GM19438 (cell line): ENCODE data around the gene ANGPT4.

Source experiments
- ATAC-seq: cut with Tn5 transposase; IDR thresholded peaks from one replicate; pipeline ENCODE4 v1.9.1; 2021; ENCODE audit warnings: low read depth; ENCODE audit not compliant: unreplicated experiment

The ANGPT4 gene

GRCh38 chr20:846894-847278, 69.2 kb downstream of the ANGPT4 start:
- ATAC-seq, result no peak

- ATAC-seq, result no peak
Measured at GRCh38 chr20:845941-846893, 69.9 kb downstream of the ANGPT4 start.

- no peak for ATAC-seq
Measured at GRCh38 chr20:845226-845868, 70.8 kb downstream of the ANGPT4 start.

- ATAC-seq, result peak; percentile 93
Measured at GRCh38 chr20:844473-845225, 71.5 kb downstream of the ANGPT4 start.

GRCh38 chr20:843912-844311, 72.2 kb downstream of the ANGPT4 start:
- no peak for ATAC-seq

- no peak for ATAC-seq
Measured at GRCh38 chr20:842547-842940, 73.6 kb downstream of the ANGPT4 start.

- ATAC-seq, result no peak
Measured at GRCh38 chr20:841568-842546, 74.3 kb downstream of the ANGPT4 start.

GRCh38 chr20:840858-841567, 75.1 kb downstream of the ANGPT4 start:
- ATAC-seq, result no peak

- ATAC-seq, result no peak
Measured at GRCh38 chr20:840503-840857, 75.7 kb downstream of the ANGPT4 start.

GRCh38 chr20:839626-840025, 76.5 kb downstream of the ANGPT4 start:
- no peak for ATAC-seq

- no peak for ATAC-seq
Measured at GRCh38 chr20:839015-839414, 77.1 kb downstream of the ANGPT4 start.

GRCh38 chr20:836190-836589, 79.9 kb downstream of the ANGPT4 start:
- no peak for ATAC-seq

- ATAC-seq, result no peak
Measured at GRCh38 chr20:835608-836045, 80.5 kb downstream of the ANGPT4 start.

- ATAC-seq, result peak; percentile 3
Measured at GRCh38 chr20:834151-834746, 81.9 kb downstream of the ANGPT4 start.

GRCh38 chr20:833450-834150, 82.5 kb downstream of the ANGPT4 start, which contains the start of gene FAM110A:
Gene FAM110A (plus strand): TSS chr20:833715. CDS start chr20:844805, 11,090 bp downstream.
- peak; percentile 90 for ATAC-seq

- peak; percentile 9 for ATAC-seq
Measured at GRCh38 chr20:833121-833449, 83.0 kb downstream of the ANGPT4 start.

GRCh38 chr20:831956-832355, 84.2 kb downstream of the ANGPT4 start:
- no peak for ATAC-seq

GRCh38 chr20:831251-831650, 84.9 kb downstream of the ANGPT4 start:
- no peak for ATAC-seq
